Panc1 (cell line): Measurements from ENCODE around the gene TTLL10. TPM values are rescaled to one million over a fixed set of nuclear protein-coding genes. Genes with fewer than 3 reads are reported as not detected.

Experiments
- ATAC-seq: fragments of 200-7000 bp; cut with Tn5 transposase; 2 replicates; pipeline ENCODE4 v1.9.1; 2020; ENCODE audit warnings: mild to moderate bottlenecking, moderate library complexity
- BruUV-seq: library from RNA; stranded (reverse); fragments of 400-500 nt; replicated peaks from 2 replicates; lab custom pipeline; 2021; lab: Mats Ljungman, UMichigan
- CTCF ChIA-PET: fragments of 300-600 bp; sonication (Branson Sonifier 250); formaldehyde crosslinking; loops from one replicate; lab custom pipeline; 2022; ENCODE audit warnings: antibody characterized with exemption; lab: Charles Lee
- POLR2A ChIA-PET: fragments of 300-600 bp; sonication (Branson Sonifier 250); formaldehyde crosslinking; loops from one replicate; lab custom pipeline; 2022; ENCODE audit warnings: antibody characterized with exemption; lab: Charles Lee
- DNase-seq: peaks from one replicate; pipeline ENCODE4 v3.0.0-alpha.2; 2010; ENCODE audit warnings: low read depth, low spot score
- H3K27ac ChIP-seq: 2 replicates; pipeline ENCODE4 v1.5.1; 2011; ENCODE audit warnings: mild to moderate bottlenecking, low read length, inconsistent platforms
- H3K27me3 ChIP-seq: fragments of 200-500 bp; sonication (Bioruptor generic); 2 replicates; pipeline ENCODE4 v1.6.0; 2014; ENCODE audit warnings: low read length, inconsistent platforms; ENCODE audit not compliant: control insufficient read depth, insufficient read depth
- H3K36me3 ChIP-seq: fragments of 200-500 bp; sonication (Bioruptor generic); 2 replicates; pipeline ENCODE4 v1.5.1; 2014; ENCODE audit warnings: inconsistent platforms, mild to moderate bottlenecking, low read length, moderate library complexity; ENCODE audit not compliant: control insufficient read depth, insufficient read depth
- H3K4me1 ChIP-seq: 2 replicates; pipeline ENCODE4 v1.5.1; 2011; ENCODE audit warnings: inconsistent platforms, mild to moderate bottlenecking, low read length, moderate library complexity; ENCODE audit not compliant: control insufficient read depth, insufficient read depth
- H3K4me3 ChIP-seq, 2 experiments: 2 replicates each; pipeline ENCODE4 v1.5.1; 2011 to 2012; ENCODE audit warnings: low read depth in 2 of 2, low read length in 2 of 2, mild to moderate bottlenecking in 2 of 2, inconsistent platforms in 1 of 2, moderate library complexity in 1 of 2
- H3K9me3 ChIP-seq: fragments of 200-500 bp; sonication (Bioruptor generic); 2 replicates; pipeline ENCODE4 v1.5.1; 2014; ENCODE audit warnings: low read depth, mild to moderate bottlenecking, inconsistent platforms, low read length, moderate library complexity; ENCODE audit not compliant: control insufficient read depth, insufficient read depth
- CTCF ChIP-seq: fragments of 450-650 bp; IDR thresholded peaks from 2 replicates; pipeline ENCODE4 v1.5.1; 2017; ENCODE audit warnings: mild to moderate bottlenecking
- POLR2AphosphoS5 ChIP-seq: IDR thresholded peaks from 2 replicates; pipeline ENCODE4 v1.6.1; 2012; ENCODE audit warnings: mild to moderate bottlenecking, low read depth, low read length, moderate library complexity
- SIN3A ChIP-seq: IDR thresholded peaks from 2 replicates; pipeline ENCODE4 v1.6.1; 2012; ENCODE audit warnings: low read depth, mild to moderate bottlenecking, low read length, moderate library complexity, borderline replicate concordance; ENCODE audit not compliant: insufficient read depth
- TCF7L2 ChIP-seq: IDR thresholded peaks from 2 replicates; pipeline ENCODE4 v1.6.1; 2011; ENCODE audit warnings: mild to moderate bottlenecking, low read depth, low read length, inconsistent platforms
- in situ Hi-C: cut with HindIII; loops from 2 replicates; pipeline ENCODE4 v1.10.0; 2016; ENCODE audit warnings: low sequenced_read_pairs, low pct_unique_long_range_greater_than_20kb
- intact Hi-C: fragments of 100-400 bp; cut with micrococcal nuclease; formaldehyde crosslinking; loops from one replicate; pipeline ENCODE4 v1.10.0; 2022; ENCODE audit not compliant: unreplicated experiment
- total RNA-seq: library from RNA; stranded (reverse); gene quantifications from one replicate; pipeline ENCODE4 v1.2.1, GENCODE V29; 2021; ENCODE audit not compliant: unreplicated experiment
- TF ChIP-seq, protein P1 (sequence below), 2 experiments: IDR thresholded peaks; 2 replicates each; pipeline ENCODE4 v1.6.1; 2011 to 2012; ENCODE audit warnings: low read depth in 2 of 2, control low read depth in 1 of 2, low read length in 1 of 2, mild to moderate bottlenecking in 1 of 2, moderate library complexity in 1 of 2; ENCODE audit not compliant: insufficient read depth in 1 of 2

TTLL10 gene
- total RNA-seq, 1 experiment from 2014 or later, result not detected

GRCh38 chr1:1179346-1179982 is 5.8 kb downstream of the TTLL10 start:
- no peak for DNase-seq
- BruUV-seq, result no TSS peak
- Histone ChIP-seq H3K9me3 (no peaks in the 10 kb centered on the region), H3K4me1 (no peaks in the 10 kb centered on the region), H3K27me3 (no peaks in the 10 kb centered on the region), H3K27ac (no peak overlapping the region), H3K36me3 (no peaks in the 10 kb centered on the region), H3K4me3 (no peak overlapping the region)
- TF ChIP-seq SIN3A, result no peak
- TF ChIP-seq, protein P1, sequence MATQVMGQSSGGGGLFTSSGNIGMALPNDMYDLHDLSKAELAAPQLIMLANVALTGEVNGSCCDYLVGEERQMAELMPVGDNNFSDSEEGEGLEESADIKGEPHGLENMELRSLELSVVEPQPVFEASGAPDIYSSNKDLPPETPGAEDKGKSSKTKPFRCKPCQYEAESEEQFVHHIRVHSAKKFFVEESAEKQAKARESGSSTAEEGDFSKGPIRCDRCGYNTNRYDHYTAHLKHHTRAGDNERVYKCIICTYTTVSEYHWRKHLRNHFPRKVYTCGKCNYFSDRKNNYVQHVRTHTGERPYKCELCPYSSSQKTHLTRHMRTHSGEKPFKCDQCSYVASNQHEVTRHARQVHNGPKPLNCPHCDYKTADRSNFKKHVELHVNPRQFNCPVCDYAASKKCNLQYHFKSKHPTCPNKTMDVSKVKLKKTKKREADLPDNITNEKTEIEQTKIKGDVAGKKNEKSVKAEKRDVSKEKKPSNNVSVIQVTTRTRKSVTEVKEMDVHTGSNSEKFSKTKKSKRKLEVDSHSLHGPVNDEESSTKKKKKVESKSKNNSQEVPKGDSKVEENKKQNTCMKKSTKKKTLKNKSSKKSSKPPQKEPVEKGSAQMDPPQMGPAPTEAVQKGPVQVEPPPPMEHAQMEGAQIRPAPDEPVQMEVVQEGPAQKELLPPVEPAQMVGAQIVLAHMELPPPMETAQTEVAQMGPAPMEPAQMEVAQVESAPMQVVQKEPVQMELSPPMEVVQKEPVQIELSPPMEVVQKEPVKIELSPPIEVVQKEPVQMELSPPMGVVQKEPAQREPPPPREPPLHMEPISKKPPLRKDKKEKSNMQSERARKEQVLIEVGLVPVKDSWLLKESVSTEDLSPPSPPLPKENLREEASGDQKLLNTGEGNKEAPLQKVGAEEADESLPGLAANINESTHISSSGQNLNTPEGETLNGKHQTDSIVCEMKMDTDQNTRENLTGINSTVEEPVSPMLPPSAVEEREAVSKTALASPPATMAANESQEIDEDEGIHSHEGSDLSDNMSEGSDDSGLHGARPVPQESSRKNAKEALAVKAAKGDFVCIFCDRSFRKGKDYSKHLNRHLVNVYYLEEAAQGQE (IDR thresholded peaks at IDR 0.05; ENCODE audit: insufficient read depth in 1 of 2, low read depth in 2 of 2, low read length in 1 of 2), result no peak
- in situ Hi-C loops, result no loop called here
- 0 out of 2 replicates have a peak, but pooled peaks have one; percentile 8 for ATAC-seq
- ChIA-PET CTCF (no interaction called here), POLR2A (no interaction called here)
- intact Hi-C loops, result no loop called here

DNA sequence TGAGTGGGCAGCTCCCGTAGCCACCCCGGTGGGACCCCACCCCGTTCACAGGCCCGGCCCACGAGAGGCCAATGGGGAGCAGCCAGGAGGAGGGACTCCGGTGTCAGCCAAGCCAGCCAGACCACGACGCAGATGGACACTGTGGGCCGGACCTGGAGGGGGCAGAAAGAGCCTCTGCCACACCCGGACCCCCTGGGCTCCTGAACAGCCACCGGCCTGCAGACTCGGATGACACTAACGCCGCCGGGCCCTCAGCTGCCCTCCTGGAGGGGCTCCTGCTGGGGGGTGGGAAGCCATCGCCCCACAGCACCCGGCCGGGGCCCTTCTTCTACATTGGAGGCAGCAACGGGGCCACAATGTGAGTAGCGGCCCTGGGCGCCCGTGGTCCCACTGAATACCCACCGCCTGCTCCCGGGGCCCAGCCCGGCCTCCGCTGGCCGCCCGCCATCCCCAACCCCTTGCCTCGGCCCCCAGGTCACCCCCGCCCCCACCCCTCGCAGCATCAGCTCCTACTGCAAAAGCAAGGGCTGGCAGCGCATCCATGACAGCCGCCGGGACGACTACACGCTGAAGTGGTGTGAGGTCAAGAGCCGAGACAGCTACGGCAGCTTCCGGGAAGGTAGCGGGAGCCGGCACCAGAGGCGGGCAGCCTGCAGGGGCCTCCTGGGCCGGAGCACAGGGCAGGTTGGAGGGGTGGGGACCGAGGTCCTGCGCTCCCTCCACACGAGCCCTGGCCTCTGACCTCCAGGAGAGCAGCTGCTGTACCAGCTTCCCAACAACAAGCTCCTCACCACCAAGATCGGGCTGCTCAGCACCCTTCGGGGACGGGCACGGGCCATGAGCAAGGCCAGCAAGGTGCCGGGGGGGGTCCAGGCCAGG is 6.5 kb downstream of the TTLL10 start:
- no peaks in the 10 kb centered on the region for H3K36me3 ChIP-seq
- no peaks in the 10 kb centered on the region for H3K4me1 ChIP-seq
- H3K27me3 ChIP-seq, result no peaks in the 10 kb centered on the region
- no TSS peak for BruUV-seq
- no peaks in the 10 kb centered on the region for H3K9me3 ChIP-seq
- TF ChIP-seq SIN3A (no peak), TCF7L2 (no peak), POLR2AphosphoS5 (no peak), CTCF (no peak)
- TF ChIP-seq, protein P1 (IDR thresholded peaks at IDR 0.05; ENCODE audit: insufficient read depth in 1 of 2, low read depth in 2 of 2, low read length in 1 of 2), result no peak
- no peak for DNase-seq
- intact Hi-C loops, result loop anchor here (10.0 kb wide), 1 partner anchor 55 kb away; no protein-coding TSS in a partner anchor
- ChIA-PET POLR2A (interaction anchor here (0.7 kb wide), 1 partner anchor 36 kb away, joined by 5 read pairs; no protein-coding TSS in a partner anchor), CTCF (interaction anchor here (0.6 to 0.7 kb wide), 3 partner anchors 28 to 173 kb away, joined by 3 to 4 read pairs (median 3); no protein-coding TSS in a partner anchor)
- in situ Hi-C loops, result no loop called here
- ATAC-seq, result peak; percentile 23; the same call in 1 of the 2 replicates
- no peak overlapping the region for H3K27ac ChIP-seq
- no peak overlapping the region for H3K4me3 ChIP-seq
